ENCODE data around the gene ARSG.
"Not testable (repeated sequence)": the region's sequence is repeated elsewhere in the genome, so short reads cannot be mapped to it uniquely, and the experiment has no call there.

Gene ARSG

GRCh38 chr17:68273722-68274121 lies 17.6 kb upstream of the ARSG start:
- no peak for TF ChIP-seq CTCF (conservative IDR thresholded peaks at IDR 0.05)
- no peak overlapping the region for H3K27ac ChIP-seq

GRCh38 chr17:68276339-68276738 lies 15.0 kb upstream of the ARSG start:
- H3K27ac ChIP-seq, result not testable (repeated sequence)

DNA sequence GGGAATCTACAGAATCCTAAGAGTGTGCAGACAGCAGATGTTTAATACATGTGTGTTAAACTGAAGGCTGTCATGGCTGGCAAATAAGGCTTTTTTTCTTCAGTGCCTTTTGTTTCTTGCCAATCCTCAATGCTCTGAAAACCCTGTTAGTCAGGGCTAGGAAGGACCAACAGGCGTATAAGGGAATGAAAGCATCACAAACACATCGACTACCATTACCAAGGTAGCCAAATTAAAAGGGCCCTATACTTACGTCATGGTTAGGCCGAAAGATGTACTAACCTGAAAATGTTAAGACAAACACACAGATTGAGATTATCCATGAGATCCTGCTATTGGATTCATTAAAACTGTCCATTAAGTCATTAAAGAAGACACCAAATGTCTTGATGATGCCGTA lies 13.5 kb upstream of the ARSG start:
- TF ChIP-seq CTCF (conservative IDR thresholded peaks at IDR 0.05), result no peak
- H3K27ac ChIP-seq, result no peak overlapping the region

DNA sequence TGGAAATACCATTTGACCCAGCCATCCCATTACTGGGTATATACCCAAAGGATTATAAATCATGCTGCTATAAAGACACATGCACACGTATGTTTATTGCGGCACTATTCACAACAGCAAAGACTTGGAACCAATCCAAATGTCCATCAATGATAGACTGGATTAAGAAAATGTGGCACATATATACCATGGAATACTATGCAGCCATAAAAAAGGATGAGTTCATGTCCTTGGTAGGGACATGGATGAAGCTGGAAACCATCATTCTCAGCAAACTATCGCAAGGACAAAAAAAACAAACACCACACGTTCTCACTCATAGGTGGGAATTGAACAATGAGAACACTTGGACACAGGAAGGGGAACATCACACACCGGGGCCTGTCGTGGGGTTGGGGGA lies 9.3 kb upstream of the ARSG start:
- not testable (repeated sequence) for H3K27ac ChIP-seq

GRCh38 chr17:68288375-68288774 lies 2.9 kb upstream of the ARSG start:
- no peak for TF ChIP-seq CTCF (conservative IDR thresholded peaks at IDR 0.05)
- H3K27ac ChIP-seq, result no peak overlapping the region

DNA sequence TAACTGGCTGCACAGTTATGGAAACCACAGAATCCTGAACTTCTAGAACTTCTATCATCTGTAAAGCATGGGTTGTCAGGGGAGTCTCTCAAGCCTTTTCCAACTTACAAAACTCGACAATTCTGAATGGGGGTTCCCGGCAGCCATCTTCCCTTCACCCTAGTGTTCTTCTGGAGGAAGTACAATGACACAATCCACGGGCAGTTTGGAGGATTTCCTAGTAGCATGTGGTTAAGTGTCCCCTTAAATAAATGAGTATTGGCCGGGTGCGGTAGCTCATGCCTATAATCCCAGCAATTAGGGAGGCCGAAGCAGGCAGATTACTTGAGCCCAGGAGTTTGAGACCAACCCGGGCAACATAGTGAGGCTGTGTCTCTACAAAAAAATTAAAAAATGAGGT lies 2.5 kb upstream of the ARSG start:
- TF ChIP-seq CTCF (conservative IDR thresholded peaks at IDR 0.05), result no peak
- H3K27ac ChIP-seq, result no peak overlapping the region

DNA sequence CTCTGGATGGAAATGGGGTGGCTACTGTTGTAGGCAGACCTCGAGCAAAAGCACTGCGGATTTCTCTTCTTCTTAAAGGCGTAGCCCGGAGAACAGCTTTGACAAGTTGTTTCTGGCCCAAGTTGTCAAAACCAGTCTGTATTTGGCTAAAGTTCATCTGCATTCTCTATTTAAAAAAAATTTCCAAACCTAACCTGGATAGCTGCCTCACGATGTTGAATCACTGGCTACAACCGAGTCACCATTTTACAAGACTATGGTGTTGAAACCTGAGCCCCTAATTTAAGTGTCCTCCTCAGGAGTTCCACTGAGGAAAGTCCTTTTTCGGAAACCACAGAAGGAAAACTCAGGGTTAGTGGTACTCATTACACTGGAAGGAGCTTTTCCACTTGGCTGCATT lies 1.8 kb upstream of the ARSG start:
- TF ChIP-seq CTCF (conservative IDR thresholded peaks at IDR 0.05), result no peak
- no peak overlapping the region for H3K27ac ChIP-seq

- TF ChIP-seq CTCF (conservative IDR thresholded peaks at IDR 0.05), result no peak
- H3K27ac ChIP-seq, result peak overlapping the region; percentile 89; the same call in 1 of the 2 replicates
Observed at GRCh38 chr17:68289936-68290267, 1.4 kb upstream of the ARSG start.

DNA sequence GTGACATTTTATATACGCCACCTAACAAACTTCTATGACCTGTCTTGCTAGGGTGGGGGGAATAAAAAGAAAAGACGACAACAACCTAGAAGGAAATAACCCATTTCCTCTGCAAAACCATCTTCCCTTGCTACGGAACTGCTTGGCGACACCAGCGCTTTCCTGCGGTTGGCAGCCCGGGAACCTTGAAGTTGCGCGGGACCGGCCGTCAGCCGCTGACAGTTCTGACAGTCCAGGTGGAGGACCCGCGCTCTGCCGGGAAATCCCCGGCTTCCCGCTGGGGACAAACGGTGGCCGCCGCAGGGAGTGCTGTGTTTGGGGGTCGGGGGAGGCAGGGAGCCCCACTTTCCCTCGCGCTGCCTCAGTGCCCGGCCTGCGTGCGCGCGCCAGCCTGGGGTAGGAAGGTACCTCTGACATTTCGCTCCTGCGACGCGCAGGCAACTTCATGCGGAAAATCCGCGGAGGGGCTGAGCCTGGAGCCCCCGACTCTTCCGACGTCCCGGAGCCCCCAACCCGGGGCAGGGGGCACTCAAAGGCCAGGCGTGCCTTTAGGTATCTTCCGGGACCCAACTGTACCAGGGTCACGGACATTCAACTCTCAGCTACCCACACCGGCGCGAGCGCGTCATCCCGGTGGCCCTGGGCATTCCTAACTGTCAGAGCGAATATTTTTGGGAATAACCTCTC lies 884 bp upstream of the ARSG start:
- H3K27ac ChIP-seq, result peak overlapping the region; percentile 89

More for the DNA sequence above, 884 bp upstream of the ARSG start:
- no peak for TF ChIP-seq CTCF (conservative IDR thresholded peaks at IDR 0.05)

Measured in VCaP (cell line).